Activated T-cell treated with anti-CD3 and anti-CD28 coated beads for 4 hours (primary cell): Measurements from ENCODE around the gene DNAH1.
"Not testable (repeated sequence)": the region's sequence is repeated elsewhere in the genome, so short reads cannot be mapped to it uniquely, and the experiment has no call there.

Experiments
- DNase-seq: peaks from one replicate; pipeline ENCODE4 v3.0.0-alpha.2; 2020

DNAH1 gene

DNA sequence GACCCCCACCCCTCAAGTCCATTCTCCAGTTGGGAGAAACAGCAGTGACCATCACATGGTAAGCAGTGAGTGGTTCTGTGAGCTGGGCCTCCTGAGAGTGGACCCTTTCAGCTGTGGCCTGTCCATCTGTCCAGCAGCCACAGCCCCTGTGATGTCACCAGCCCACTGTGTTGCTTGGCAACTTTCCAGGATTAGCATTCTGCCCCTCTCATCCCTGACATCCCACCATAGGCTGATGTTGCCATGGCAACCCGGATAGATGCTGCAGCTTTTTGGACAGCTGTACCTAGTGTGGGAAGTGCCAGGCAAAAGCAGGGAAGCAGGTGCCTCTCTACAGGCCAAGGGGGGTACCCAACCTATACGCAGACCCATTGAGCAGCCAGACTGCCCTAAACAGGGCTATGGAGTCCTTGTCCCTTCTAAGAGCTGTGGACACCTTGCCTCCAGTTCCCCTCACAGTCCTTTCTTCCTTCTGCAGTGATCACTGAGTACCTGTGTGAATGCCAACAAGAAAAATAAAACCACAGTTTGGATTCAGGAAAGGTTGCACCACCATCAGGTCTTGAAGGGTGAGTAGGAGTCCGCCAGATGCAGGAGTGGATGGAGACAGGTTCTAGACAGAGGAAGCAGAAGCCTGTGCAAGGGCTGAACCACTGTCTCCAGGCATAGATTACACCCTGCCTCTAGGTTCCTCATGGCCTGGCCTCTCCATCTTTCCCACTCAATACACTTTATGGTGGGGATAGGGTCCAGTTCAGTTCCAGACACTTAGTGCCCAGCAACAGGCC, at the start of gene DNAH1:
Gene DNAH1, plus strand, starts transcription at position 343 of the 788 bp plus-strand sequence. CDS start 6,124 bp downstream, outside the sequence.
- no peak for DNase-seq

DNA sequence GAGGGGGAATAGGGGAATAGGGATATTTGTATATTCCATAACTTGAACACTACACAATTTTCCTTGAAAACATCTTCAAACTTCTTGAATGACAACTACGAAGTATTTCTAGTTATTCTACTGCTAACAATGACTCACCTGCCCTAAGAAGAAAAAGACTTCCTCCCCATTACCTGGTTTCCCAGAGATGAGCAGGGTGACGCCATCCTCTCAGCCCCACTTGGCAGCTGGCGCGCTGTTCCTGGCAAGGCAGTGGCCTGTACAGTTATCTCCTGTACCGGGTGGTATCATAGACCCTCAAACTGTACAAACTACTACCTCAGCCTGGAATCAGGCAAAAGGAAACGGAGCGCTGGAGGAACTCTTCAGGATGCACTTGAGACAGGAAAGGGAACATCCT, 48.1 kb upstream of the DNAH1 start:
- DNase-seq = peak; percentile 47

DNA sequence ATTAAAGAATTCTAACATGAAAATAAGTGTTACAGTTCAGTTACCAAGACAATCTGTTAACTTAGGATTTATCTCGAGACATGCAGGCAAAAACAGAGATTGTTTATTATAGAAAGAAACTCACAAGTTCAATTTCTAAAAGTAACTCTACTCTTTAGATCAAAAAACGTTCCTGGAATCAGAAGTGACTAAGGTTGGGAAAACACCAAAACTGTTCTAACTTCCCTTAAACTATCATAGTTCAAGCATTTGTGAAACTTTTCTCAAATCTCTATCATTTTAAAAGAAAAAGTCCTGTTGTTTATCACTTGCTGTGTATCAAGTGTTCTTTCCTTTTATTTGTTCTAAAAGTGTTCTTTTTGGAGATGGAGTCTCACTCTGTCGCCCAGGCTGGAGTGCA, 46.3 kb upstream of the DNAH1 start:
- DNase-seq = no peak

- no peak for DNase-seq
Observed at GRCh38 chr3:52270252-52270754, 45.8 kb upstream of the DNAH1 start.

DNA sequence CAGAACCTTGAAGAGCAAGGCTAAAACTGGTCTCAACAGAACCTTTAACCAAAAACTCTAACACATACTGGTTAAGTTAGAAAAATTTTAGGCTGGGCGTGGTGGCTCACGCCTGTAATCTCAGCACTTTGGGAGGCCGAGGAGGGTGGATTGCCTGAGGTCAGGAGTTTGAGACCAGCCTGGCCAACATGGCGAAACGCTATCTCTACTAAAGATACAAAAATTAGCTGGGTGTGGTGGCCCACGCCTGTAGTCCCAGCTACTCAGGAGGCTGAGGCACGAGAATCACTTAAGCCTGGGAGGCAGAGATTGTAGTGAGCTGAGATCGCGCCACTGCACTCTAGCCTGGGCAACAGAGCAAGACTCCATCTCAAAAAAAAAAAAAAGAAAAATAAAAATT, 43.9 kb upstream of the DNAH1 start:
- not testable (repeated sequence) for DNase-seq

GRCh38 chr3:52272831-52273230, 43.3 kb upstream of the DNAH1 start:
- no peak for DNase-seq

DNA sequence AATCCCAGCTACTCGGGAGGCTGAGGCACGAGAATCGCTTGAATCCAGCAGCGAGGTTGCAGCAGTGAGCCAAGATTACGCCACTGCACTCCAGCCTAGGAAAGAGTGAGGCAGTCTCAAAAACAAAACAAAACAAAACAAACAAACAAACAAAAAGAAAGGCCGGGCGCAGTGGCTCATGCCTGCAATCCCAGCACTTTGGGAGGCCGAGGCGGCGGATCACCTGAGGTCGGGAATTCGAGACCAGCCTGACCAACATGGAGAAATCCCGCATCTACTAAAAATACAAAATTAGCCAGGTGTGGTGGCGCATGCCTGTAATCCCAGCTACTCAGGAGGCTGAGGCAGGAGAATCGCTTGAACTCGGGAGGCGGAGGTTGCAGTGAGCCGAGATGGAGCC, 41.3 kb upstream of the DNAH1 start:
- DNase-seq = not testable (repeated sequence)

DNA sequence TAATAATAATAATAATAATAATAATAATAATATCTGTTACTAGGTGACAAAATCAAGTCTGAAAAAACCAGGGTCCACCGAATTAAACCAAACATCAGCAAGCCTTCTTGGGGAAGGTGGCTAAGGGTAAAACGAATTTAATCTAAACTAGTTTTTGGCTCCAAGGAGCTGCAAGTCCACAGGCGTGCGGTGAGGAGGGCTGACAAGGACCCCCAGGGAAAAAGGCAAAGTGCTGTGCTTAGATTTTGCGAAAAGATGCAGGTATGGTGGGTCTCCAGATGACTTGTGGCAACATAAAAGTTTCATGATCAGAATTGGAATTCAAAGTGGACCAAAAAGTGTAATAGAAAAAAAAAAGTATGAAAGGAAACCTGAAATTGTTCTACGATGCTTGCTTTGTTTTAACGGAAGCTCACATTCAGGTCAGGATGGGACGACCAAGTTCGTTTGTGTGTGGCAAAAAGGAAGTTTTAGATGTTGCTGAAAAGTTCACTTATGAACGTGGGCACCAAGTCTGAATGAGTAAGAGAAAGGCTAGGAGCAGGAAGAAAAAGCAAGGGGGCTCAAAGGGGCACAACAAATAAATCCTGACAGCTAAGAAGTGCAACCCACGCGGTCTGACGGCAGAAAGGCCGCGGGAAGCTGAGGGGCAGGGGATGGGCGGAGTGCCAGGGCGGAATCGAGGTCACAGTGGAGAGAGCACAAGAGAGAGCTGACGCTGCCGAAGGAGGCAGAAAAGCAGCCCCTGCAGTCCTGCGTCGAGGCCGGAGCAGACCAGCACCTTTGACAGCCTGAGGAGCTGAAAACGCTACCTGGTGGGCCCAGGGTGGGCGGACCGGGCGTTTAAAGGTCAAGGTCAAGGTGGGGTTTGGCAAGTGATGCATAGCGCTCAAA, 38.8 kb upstream of the DNAH1 start:
- DNase-seq = peak; percentile 64

DNA sequence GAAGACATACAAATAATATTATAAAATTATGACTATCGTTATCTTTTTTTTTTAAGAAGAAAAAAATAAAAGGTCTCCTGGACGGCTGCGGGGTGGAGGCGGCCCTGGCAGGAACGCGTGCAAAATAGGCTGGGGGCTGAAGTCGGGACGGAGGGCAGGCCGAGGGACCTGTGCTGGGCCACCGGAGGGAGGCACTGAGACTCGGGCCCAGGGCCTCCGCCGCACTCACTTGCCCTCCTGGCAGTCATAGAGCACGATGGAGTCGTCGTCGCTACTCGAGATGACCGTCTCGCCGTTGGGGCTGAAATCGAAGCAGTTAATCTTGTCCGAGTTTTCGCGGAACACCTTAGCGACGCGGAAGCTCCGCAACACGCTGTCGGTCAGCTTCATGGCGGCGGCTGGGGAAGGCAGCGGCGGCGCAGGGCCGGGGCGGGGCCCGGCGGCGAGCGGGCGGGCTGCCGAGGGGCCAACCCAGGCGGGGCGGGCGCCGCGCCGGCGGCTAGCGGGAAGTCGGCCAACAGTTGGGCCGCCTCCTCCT, 38.1 kb upstream of the DNAH1 start:
- peak; percentile 40 for DNase-seq

- DNase-seq = peak; percentile 97
Observed at GRCh38 chr3:52278510-52279069, 37.5 kb upstream of the DNAH1 start, which contains the start of gene WDR82. Gene WDR82, minus strand, starts transcription at chr3:52278649. Its CDS starts 288 bp downstream, at chr3:52278361.

DNA sequence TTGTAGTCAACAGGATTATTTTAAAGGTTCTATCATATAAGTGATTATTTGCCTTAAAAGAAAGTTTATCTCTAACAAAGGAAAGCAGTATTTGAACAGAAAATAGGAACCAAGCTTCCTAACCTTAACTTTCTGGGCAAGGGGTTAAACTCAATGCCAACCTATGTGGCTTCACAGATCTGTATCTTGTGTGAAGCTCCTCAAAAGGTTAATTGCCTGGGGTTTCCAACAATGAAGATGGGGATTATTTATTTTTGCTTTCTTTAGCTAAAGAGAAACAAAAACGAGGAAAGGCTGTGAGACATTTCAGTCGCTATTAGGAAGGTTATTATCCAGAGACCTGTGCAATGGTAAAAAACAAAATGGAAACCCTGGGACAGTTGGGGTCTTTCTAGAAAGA, 36.5 kb upstream of the DNAH1 start:
- no peak for DNase-seq

DNA sequence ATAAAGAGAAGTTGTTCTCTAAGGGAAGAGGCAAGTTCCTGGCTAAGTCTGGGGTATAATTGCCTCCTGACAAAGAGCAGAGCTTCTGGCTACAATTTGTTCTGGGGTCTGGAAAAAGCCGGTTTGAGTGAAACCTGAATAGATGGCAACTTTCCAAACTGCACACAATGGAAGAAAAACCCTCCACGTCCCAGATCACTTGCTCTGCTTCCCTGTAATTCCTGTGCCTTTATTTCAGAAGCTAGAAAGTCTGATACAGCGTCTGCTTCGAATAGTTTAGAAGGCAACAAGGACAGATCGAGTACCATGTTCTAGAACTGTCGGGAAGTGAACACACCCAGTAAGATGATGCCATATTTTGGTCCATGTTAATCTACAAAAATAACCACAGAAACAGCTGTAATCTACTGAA, 36.1 kb upstream of the DNAH1 start:
- no peak for DNase-seq

GRCh38 chr3:52281981-52282801, 33.9 kb upstream of the DNAH1 start:
- no peak for DNase-seq

GRCh38 chr3:52283306-52283705, 32.8 kb upstream of the DNAH1 start:
- no peak for DNase-seq

DNA sequence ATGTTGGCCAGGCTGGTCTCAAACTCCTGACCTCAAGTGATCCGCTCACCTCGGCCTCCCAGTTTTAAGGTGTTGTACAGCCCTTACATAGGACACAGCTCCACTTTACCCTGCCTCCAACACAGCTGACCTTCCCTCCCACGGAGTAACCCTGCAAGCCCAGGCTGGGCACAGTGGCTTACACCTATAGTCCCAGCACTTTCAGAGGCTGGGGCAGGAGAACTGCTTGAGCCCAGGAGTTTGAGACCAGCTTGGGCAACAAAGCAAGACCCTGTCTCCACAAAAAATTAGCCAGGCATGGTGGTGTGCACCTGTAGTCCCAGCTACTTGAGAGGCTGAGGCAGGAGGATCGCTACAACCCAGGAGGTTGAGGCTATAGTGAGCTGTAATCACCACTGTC, 32.1 kb upstream of the DNAH1 start:
- not testable (repeated sequence) for DNase-seq

- no peak for DNase-seq
Observed at GRCh38 chr3:52286777-52287110, 29.4 kb upstream of the DNAH1 start.

- no peak for DNase-seq
Observed at GRCh38 chr3:52288674-52289073, 27.4 kb upstream of the DNAH1 start.

GRCh38 chr3:52289338-52289746, 26.8 kb upstream of the DNAH1 start:
- DNase-seq = no peak

- DNase-seq = no peak
Observed at GRCh38 chr3:52289747-52290595, 26.1 kb upstream of the DNAH1 start.

DNA sequence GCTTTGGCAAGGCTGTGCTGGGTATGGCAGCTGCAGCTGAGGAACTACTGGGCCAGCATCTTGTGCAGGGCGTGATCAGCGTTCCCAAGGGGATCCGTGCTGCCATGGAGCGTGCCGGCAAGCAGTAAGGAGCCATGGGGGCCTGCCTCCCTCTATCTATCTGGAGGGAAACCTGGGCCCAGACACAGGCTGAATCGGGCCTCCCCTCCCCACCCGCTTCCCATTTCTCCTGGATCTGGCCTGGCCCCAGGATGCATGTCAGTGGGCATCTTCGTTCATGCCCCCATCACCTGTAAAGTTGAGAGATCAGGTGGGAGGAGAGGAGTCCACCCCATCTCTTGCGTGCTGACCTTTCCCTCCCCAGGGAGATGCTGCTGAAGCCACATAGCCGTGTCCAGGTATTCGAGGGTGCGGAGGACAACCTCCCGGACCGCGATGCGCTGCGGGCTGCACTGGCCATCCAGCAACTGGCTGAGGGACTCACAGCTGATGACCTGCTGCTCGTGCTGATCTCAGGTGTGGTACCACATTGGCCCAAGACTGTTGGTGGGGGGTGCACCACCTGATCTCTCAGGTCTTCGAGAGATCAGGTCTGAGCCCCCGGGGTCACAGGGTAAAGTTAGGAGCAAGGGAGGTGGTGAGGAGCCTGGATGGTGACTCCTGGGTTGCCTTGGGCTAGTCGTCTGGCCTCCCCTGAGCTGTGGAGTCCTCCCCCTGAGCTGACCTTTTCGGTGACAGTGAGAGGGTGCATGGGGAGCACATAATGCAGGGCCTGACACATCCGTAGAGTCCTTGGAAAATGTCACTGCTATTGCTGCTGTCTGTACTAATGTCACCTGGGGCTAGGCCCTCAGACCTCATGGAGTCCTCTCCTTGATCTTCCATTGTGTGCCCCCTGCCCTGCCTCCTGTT, 25.3 kb upstream of the DNAH1 start:
- no peak for DNase-seq
